Stimulated activated CD8-positive, alpha-beta memory T cell treated with anti-CD3 and anti-CD28 coated beads, Interleukin-4, amount 100 ng/mL, for 48 hours (primary cell): ENCODE results near the gene ADA.

Experiments
- DNase-seq: peaks from one replicate; pipeline ENCODE4 v3.0.0-alpha.2; 2020

The ADA gene

DNA sequence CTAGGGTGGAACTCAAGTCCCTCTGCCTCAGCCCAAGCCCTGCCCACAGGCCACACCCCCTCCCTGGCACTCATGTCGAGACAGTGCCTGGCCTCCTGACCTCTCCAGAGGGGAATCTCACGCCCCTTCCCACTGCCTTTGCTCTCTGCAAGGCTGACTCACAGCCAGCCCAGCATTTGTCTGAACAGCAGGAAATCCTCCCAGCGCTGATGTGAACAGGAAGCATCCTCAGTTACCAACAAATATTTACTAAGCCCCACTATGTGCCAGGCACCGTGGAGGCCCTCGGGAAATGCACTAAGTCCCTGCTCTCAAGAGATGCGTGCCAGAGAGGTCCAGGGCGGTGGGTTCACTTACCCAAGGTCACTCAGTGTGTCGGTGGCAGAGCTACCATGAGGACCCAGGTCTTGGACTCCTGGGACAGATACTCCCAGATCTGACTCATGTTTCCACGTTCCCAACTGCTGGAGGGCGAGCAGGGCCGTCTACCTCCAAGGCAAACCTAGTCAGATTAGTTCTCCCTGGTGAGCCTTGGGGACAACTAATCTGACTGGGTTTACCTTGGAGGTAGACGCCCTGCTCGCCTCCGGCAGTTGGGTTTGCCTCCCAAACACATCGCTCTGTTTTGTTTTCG is 7.8 kb downstream of the ADA start:
- DNase-seq: peak; percentile 59

DNA sequence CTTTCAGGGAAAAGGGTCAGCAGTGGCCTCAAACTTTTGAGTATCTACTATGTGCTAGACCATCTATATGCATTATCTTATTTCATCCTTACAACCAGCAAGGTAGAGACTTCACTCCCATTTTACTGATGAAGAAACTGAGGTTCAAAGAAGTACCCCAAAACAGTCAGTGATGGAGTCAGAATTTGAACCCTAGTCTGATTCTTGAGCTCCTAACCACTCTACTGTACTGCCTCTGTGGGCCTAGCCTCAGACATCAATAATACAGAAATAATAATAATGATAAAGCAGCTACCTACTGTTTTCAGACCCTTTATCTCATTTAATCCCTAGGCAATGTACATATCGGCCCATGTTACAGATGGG is 8.4 kb downstream of the ADA start:
- no peak for DNase-seq

DNA sequence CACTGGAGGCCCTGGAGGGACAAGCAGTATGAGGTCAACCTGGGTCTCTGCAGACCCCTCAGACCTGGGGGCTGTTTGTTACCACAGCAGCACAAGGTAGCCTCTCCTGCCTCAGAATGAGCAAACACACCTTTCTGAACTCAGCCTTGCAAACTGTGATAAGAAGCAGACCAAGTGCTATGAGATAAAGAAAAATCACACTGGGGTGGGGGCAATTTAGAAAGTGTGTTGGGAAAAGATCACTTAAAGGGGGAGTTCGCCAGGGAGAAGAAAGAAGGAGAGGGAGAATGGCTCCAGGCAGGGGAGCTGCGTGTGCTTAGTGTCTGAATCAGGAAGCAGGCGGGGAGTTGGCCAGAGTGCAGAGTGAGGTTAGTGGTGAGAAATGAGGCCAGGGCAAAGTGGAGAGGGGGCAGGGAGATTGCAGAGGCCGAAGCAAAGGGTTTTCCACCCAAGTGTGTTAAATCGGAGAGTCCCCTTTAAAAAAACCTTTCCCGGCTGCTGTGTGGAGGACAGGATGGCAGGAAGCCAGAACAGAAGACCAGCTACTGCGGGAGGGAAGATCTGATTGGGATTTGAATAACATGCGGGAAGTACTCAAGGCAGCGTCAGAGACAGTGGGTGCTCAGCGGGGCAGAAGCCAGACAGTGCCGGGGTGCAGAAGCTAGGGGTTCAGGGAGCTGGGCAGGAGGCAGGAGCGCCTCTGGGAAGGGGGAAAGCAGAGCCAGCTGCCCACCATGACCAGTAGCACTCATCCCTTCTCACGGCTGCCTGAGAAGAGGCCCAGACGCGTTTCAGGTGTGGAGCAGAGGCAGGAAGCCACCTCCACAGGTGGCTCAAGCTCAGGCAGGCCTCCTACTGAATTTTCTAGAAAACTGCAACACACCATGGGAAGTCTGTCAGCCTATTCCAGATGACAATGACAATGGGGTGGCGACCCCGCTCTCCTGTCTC is 9.0 kb downstream of the ADA start:
- DNase-seq: peak; percentile 51

DNA sequence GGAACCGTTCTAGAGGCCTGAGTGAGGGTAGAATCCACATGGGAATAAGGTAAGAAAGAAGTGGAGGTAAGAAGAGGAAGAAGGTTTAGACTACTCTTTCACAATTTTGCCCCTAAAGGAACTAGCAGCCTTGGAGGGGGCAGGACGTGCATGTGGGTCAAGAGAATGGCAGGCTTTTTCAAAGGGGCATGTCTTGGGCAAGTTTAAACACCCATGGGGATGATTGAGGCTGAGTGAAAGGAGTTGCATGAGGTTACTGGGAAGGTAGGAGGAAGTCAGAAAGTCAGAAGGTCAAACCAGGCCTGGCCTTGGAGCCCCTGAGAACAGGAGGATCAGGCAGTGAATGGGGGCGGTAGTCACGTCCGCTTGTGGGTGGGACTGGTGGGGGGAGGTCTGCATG is 10.2 kb downstream of the ADA start:
- no peak for DNase-seq

DNA sequence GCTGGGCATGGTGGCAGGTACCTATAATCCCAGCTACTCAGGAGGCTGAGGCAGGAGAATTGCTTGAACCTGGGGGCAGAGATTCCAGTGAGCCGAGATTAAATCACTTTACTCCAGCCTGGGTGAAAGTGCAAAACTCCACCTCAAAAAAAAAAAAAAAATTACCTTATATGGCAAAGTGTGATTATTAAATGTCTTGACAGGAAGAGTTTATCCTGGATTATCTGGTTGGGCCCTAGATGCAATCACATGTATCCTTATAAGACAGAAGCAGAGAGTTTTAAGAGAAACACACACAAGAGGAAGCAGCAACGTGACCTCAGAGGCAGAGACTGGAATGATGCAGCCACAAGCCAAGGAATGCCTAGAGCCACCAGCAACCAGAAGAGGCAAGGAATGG is 11.0 kb downstream of the ADA start:
- DNase-seq: no peak

DNA sequence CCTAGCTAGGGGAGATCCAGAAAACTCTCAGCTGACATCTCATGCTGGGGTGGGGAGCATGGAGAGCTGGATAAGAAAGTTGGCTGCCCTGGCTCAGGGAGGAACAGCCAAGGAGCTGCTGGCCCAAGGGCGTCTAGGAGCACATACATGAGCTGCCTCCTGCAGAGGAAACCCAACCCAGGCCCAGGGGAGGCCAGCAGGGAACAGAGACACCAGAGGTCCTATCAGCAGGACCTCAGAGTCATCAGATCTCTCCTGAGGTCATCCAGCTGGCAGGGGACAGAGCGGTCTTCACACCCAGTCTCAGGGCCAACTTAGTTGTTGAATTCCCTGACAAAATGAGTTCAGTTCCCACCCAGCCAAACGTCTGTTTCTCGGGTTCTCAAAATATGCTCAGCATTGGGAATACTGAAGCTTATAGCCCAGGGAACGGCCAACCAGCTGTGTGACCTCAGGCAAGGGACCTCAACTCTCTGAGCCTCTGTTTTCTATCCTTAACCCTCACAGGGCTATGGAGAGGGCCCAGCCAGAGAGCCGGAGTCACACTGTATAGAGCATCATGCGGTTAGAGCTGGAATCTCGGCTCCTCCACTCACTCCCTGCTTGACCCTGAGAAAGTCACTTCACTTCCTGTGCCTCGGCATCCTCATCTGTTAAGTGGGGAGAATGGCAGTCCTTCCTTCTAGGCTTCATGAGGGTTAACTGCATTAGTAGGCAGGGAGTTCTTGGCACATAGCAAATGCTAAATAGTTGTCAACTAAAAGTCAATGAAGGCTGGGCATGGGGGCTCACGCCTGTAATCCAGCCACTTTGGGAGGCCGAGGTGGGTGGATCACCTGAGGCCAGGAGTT is 13.8 kb downstream of the ADA start:
- DNase-seq: no peak

DNA sequence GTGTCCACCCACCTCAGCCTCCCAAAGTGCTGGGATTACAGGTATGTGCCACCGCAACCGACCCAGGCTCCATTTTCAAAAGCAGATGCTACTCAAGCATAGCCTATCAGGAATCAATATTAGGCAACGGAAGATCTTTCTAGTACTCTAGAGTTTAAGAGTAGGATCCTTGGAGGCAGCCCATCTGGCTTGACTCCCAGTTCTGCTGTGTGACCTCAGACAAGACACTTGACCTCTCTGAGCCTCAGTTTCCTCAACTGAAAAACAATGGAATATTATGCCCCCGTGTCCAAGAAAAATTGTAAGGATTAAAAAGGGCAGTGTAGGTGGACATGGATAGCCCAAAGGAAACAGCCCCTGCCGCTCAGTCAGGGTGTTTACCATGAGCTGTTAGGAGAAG is 14.5 kb downstream of the ADA start:
- DNase-seq: no peak

DNA sequence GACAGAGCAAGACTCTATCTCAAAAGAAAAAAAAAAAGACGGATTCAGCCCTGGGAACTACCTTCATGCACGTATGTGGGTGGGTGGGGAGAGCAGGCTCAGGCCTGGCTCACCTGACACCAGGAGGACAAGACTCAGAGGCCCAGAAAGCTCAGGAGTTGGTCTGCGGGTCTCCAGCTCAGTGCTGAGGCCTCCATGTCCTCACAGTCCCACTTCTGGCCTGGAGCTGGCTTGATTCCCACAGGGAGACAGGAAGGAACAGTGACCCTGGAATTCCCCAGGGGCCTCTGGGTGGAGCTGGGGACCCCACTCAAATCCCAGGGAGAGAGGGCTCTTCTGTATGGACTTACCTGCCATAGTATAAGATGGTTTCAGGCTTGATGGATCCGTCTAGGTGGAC is 15.6 kb downstream of the ADA start:
- no peak for DNase-seq

DNA sequence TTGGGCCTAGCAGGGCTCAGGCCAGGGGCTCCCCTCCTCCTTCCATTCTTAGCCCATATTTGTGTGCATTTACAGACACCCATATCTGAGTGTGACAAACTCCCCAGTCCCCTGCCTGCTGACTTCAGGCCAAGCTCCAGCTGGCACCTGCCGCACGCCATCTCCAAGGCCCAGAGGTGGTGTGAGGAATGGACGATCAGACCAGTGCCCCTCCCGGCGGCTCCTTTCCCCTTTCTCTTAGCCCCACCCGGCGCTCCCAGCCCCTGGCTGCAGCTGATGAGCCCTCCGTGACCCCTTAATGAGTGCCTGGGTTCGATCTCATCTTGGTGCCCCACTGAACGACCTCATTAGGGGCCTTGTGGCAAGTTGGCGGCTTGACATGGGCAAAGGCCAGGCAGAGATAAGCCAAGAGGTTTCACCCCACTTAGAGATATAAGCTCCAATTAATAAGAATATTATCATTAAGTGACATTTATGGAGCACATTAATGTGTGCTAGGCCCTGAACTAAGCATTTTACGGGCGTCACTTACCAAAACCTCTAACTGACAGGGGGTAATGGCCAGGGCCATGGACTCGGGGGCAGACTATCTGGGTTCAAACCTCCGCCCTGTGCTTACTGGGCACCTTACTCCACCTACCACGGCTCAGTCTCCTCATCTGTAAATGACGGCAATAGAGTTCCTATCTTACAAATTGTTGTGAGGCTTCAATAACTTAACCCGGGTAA is 17.5 kb downstream of the ADA start:
- no peak for DNase-seq

DNA sequence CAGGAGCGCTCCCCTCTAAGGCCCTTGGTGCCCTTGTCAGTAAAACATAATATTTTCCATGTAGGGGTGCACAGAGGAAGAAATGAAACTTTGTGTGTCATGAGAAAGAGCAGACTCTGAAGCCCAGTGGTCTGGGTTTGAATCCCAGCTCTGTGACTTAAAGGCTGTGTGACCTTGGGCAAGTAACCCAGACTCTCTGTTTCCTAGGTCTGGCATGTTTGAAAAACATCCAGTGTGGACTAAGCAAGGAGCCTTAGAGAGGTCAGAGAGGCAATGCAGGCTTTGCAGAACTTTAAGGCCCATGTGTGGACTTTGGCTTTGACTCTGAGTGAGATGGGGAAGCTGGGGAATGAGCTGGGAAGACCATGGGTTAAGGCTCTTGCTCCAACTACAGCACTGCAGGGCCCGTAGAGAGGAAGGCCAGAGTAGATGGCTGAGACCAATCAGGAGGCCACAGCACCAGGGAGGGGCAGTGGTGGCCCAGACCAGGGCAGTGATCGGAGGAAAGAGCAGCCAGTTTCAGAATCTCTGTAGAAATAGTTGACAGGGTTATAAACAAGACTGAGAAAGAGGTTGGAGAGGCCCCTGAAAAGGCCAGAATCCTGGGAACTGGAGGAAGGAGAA is 18.2 kb downstream of the ADA start:
- DNase-seq: no peak

DNA sequence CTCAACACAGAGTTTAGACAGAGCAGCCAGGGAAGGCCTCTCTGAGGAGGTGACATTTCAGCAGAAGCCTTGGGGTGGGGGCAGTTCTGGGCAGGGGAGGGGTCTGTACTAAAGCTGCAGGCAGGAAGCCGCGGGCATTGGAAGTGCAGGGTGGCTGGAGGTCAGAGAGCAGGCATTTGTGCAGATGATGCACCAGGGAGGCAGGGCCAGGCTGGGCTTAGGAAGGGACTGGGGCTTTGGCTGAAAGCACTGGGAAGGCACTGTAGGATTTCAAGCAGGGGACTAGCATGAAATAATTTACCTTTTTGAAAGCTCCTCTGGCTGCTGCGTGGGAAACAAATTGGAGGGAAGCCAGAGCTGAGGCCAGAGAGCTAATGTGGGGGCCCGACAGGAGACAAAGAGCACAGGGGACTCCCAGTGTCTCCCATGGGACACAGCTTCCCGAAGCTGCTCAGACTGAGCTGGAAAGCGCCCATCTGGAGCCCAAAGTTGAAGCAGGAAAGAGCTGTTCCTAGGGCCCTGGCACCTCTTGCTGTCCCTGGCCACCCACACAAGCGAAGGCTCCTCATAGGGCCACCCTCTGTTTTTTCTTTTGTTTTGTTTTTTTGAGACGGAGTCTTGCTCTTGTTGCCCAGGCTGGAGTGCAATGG is 19.3 kb downstream of the ADA start:
- no peak for DNase-seq

DNA sequence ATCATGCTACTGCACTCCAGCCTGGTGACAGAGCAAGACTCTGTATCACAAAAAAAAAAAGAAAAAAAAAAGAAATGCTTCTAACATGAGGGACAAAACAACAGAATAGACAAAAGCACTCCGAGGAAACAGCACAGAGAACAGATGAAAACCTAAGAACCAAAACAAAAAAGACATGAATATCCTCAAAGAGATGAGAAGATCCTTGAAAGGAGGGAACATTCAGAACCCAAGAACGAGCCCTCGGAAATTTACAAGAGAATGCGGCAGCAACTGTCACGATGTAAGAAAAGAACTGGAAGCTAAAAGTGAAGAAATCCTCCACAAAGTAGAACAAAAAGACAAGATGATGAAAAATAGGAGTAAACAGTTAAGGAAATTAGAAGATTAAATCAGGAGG is 21.2 kb downstream of the ADA start:
- DNase-seq: no peak

DNA sequence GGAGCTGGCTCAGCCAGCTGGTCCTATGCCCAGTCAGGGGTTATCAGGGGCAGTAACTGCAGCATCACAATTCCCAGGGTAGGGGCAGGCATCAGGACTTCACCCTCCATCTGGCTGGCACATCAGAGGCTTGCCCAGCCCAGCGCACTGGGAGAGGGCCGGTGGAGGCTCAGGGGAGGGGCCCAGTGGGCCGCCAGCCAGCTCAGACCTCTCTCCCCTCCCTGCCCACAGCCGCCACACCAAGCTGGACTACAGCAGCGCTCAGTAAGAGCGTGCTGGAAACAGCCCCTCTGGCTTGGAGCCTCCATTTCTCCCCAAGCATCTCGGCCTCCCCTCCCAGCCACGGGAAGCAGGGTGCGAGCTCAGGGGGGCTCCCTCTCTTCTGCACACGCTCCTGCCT is 22.0 kb downstream of the ADA start:
- no peak for DNase-seq

DNA sequence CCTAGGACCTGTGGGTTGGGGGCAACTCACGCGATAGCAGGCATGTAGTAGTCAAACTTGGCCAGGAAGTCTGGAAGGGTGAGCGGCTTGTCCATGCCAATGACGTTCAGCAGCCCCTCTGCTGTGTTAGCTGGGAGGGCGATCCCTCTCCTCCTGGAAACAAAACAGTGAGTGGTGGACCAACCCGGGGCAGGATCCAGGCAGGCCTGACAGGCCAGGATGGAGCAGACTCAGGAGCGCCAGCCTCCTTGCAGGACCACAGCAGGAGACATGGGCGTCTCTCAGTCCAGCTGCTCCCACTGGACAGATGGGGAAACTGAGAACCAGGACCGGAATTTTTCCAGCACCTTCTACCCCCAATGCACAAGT is 22.5 kb downstream of the ADA start:
- DNase-seq: no peak

DNA sequence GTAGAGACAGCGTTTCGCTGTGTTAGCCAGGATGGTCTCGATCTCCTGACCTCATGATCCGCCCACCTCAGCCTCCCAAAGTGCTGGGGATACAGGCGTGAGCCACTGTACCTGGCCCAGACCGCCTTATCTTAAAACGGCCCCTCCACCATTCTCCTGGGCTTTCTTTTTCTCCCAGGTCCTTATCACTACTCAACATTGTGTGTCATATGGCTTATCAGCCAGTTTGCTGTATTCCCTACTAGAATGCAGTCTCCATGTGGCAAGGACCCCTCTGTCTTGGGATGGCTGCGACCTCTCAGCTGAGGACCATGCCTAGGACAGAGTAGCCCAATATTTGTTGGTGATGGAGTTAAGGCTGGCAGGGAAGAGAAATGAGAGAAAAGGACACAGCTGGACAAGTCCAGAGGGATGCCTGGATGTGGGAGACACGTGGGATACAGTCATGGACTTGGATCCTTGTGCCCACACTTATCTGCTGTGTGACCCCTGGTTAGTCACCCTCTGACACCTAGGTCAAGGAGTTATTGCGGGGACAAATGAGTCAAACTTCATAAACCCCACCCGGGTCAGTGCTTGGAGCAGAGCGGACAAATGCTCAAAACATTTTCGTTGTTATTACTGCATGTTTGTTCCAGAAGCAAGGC is 24.0 kb downstream of the ADA start:
- no peak for DNase-seq

DNA sequence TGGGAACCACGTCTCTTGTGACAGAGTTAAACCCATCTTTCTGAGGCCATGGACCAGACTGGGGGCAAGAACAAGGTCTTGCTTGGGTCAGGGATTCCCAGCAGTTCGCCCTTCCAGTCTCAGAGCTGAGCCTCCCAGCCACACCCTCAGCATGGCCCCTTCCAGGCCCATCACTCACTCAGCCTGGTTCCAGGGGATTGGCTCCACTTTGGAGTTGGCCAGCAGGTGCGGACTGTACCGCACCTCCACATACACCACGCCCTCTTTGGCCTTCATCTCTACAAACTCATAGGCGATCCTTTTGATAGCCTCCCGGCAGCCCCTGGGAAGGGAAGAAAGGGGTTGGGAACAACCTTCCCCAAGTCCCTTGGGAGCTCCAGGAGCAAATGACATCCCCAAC is 25.2 kb downstream of the ADA start:
- DNase-seq: no peak

DNA sequence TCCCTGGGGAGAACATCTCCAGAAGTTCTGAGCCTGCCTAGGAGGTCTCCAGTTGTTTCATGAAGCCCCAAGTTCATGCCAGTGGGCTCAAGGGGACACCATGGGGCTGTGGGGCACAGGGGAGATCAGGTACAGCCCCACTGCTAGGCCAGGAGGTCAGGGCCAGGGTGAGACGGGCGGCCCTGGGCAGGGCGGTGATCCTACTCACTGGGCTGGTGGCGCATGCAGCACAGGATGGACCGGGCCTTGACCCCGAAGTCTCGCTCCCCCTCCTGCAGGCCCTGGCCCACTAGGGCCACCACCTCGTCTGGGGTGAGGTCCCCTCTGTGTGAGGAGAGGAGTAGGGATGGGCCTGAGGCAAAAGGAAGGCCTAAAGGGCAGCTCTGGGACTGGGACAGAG is 26.1 kb downstream of the ADA start:
- no peak for DNase-seq

DNA sequence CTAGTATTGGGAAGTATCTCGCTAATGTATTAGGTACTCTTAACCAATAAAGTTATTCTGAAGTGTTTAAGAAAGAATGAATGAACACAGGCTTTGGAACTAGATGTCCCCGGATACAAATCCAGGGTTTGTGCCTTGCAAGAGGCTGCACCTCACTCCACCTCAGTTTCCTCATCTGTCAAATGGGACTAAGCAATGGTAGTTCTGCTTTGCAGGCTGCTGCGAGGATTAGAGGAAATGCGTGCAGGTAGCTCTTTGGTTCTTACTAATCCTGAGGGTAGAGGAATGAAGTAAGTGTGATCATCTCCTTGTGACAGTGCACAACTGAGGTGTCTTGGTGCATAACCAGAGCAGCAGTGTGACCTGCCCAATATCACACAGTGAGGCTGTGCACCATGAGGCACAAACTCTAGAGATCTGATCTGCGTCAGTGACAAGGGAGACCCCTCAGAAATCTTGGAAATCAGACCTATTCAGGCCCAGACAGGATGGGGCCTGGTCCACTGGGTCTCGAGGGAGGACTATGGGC is 26.7 kb downstream of the ADA start:
- DNase-seq: no peak

DNA sequence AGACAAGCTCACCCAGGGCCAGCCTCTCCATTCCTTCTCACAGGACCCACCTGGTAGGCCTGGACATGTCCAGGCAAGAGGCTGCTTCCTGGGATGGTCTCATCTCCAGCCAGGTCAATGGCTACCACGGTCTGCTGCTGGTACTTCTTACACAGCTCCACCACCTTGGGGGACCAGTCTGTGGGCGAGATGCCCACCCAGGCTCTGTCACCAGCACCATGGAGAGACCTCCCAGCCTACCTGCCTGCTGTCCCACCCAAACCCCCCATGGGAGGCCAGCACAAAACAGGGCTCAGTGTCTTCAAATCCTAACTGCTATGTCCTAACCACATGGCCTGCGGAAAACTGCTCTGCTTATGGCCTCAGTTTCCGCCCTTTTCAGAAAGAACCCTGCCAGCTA is 27.3 kb downstream of the ADA start:
- no peak for DNase-seq

DNA sequence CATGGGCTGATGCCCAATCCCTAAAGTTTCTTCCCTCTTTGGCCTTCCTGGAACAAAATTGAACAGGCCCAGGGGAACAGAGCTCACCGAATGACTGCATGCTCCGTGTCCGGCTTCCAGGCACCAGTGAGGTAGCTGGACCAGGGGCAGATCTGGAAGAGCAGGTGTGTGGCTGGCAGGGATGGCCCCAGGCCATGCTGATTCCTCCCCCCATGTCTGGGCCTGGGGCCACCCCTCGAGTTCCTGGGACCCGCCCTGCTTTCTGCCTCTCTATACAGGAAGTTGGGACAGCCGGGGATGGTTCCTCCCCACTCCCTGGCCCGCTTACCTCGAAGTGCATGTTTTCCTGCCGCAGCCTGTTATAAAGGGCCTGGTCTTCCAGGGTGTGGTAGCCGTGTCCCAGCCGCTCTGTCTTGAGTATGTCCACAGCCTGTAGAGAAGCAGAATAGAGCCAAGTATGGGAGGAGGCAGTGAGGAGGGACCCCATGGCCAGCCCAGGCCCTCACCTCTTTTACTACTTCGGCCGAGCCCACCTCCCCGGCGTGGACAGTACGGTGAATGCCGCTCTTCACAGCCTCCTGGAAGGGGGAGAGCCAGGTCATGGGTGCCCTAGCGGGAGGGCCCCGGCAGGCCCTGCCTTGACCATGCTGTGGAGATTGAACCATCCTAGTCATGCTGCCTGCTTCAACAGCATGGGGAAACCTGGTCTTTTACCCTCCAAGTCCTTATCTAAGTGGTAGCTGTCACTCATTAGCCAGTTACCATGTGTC is 28.8 kb downstream of the ADA start:
- no peak for DNase-seq
